Heart right ventricle (tissue), 16 donors: ENCODE results near the gene CYBRD1. TPM values are rescaled to one million over a fixed set of nuclear protein-coding genes. Genes with fewer than 3 reads are reported as not detected.

Experiments used
- ATAC-seq, 8 donors: fragments of 200-7000 bp; cut with Tn5 transposase; one replicate each; pipeline ENCODE4 v1.9.1; 2020; ENCODE audit warnings: mild to moderate bottlenecking in 8 of 8, moderate library complexity in 8 of 8, moderate number of reproducible peaks in 1 of 8
- DNase-seq, 2 donors: peaks; one replicate each; pipeline ENCODE4 v3.0.0-alpha.2; 2020
- H3K27ac ChIP-seq, 10 donors: fragments of 200-600 bp; sonication (generic) in 2 of 10; one replicate each; pipeline versions ENCODE4 v1.5.0 to v1.8.0; 2020 to 2022; ENCODE audit warnings: mild to moderate bottlenecking in 3 of 10
- H3K27me3 ChIP-seq, 7 donors: fragments of 200-600 bp; one replicate each; pipeline ENCODE4 v1.8.0; 2021 to 2022; ENCODE audit warnings: mild to moderate bottlenecking in 2 of 7
- H3K36me3 ChIP-seq, 9 donors: fragments of 200-600 bp; sonication (generic) in 1 of 9; one replicate each; pipeline versions ENCODE4 v1.5.0 to v1.8.0; 2020 to 2022; ENCODE audit warnings: mild to moderate bottlenecking in 2 of 9
- H3K4me1 ChIP-seq, 9 donors: fragments of 200-600 bp; sonication (generic) in 1 of 9; one replicate each; pipeline versions ENCODE4 v1.5.0 to v1.8.0; 2020 to 2022; ENCODE audit warnings: mild to moderate bottlenecking in 4 of 9
- H3K4me3 ChIP-seq, 10 donors: fragments of 200-600 bp; sonication (generic) in 2 of 10; one replicate each; pipeline versions ENCODE4 v1.5.0 to v1.8.0; 2020 to 2022; ENCODE audit warnings: mild to moderate bottlenecking in 7 of 10, moderate library complexity in 2 of 10
- H3K9me3 ChIP-seq, 11 donors: fragments of 200-600 bp in 10 of 11; sonication (generic) in 2 of 11; one replicate each; pipeline versions ENCODE4 v1.5.0 to v1.8.0; 2013 to 2022; ENCODE audit warnings: mild to moderate bottlenecking in 2 of 11, control low read depth in 1 of 11, moderate library complexity in 1 of 11
- WGBS, 2 donors: extraction: QIAGEN DNeasy Blood & Tissue Kit; methylation state at CpG; one replicate each; pipeline ENCODE4 v1.1.7; 2013; ENCODE audit warnings: inconsistent platforms in 1 of 2; 5-methylcytosine and 5-hydroxymethylcytosine counted together
- intact Hi-C, 10 donors: fragments of 100-400 bp; cut with DNase I; formaldehyde crosslinking; loops; one replicate each; pipeline versions ENCODE4 v1.11.1 to v1.14.2; 2022
- polyA plus RNA-seq, 2 donors: library from polyadenylated mRNA; stranded (reverse); fragments of 200-250 nt; gene quantifications; one replicate each; pipeline ENCODE4 v1.2.3, GENCODE V29; 2013
- total RNA-seq, 10 donors: library from RNA; stranded (reverse); fragmentation: NEBNext Ultra II Directional in 3 of 10; extraction: Animal tissue kit (Norgen Biotek cat#: 25700) in 3 of 10; gene quantifications; one replicate each; pipeline versions ENCODE4 v1.2.1 to v1.2.4, GENCODE V29; 2021 to 2023
- TF ChIP-seq, protein P1 (sequence below), 9 donors: fragments of 200-600 bp; sonication (generic) in 2 of 9; IDR thresholded peaks; one replicate each; pipeline versions ENCODE4 v1.5.0 to v1.8.0; 2021 to 2022; ENCODE audit warnings: antibody characterized with exemption in 9 of 9, mild to moderate bottlenecking in 5 of 9, moderate library complexity in 1 of 9
- donor health status: Arrhythmogenic right ventricular cardiomyopathy.
- donor health status: ischemic (EF 13 %, LVEDD 7.1; RV severe dilation, severe dysfunction).
- donor health status: healthy with polysubstance abuse.
- donor health status: DM: no; HTN: yes; CAD: no.
- donor health status: DM: no; HTN: no; CAD: no.
- donor health status: ischemic (EF 25% LVEDD 6.9; RV normal size, moderate dysfunction).
- donor health status: ischemic (EF 25% LVEDD 5.7; RV mildly dilated, moderate dysfunction).
- donor health status: healthy.
- donor health status: DM: yes; HTN: yes; CAD: no.
- donor health status: Ischemic cardiomyopathy.
- donor health status: ischemic (EF 35%, LVEDD 5.7; RV mildly dilated, moderate dysfunction).
- donor health status: nonischemic (EF 11% LVEDD 7.7; RV severe dilation, severe dysfunction).
- donor health status: DM: yes; HTN: yes; CAD: no.
- donor health status: PGD.
- donor health status: ischemic (EF 29% LVEDD 5.4; RV normal size, mild dysfunction).
- donor health status: nonischemic (EF 23%, LVEDD 6.1; RV moderate dilation, normal function).

The CYBRD1 gene
- total and polyA plus RNA-seq, 12 donors, result 26.1 to 67.5 (median 44.5) TPM

DNA sequence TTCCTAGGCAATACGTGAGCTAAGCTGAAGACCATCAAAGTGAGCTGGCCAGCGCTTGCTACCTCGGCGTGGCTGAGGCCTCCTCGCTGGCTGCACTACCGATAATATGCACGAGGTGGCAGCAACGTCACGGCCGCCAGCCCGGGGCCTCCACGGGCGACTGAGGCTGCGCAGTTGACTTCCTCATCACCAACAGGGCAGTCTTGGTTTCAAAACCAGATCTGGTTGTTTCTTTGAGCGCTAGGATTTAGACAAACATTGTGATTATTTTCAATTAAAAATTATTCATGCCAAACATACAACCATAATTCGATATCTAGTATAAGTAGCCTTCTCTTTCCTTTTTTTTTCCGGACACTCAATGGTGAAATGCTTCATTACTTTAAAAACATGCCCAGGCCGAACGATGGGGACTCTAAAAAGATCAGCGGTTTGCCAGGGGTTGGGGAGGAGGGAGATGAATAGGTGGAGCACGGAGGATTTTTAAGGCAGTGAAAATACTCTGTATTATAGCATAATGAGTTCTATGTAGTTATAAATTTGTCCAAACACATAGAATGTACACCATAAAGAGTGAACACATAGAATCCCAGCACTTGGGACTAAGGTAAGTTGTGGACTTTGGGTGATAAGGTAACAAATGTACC lies 52.0 kb downstream of the CYBRD1 start:
- Histone ChIP-seq H3K4me1 (peaks cover 0 to 3% (median 0%) of the 10 kb centered on the region in 9 donors), H3K9me3 (no peaks in the 10 kb centered on the region), H3K36me3 (no peaks in the 10 kb centered on the region), H3K4me3 (peak overlapping the region in 2 of 10 donors; percentile 12 to 16), H3K27me3 (peaks cover 0 to 11% (median 0%) of the 10 kb centered on the region in 7 donors), H3K27ac (no peak overlapping the region)
- peak; percentile 72 to 83 for DNase-seq
- intact Hi-C loops, result loop anchor here in 6 of 10 donors (5.0 to 10.0 kb wide), 4 partner anchors 531 to 891 kb away; partner anchors contain the start of gene DLX2 (in 3 of the 6)
- peak; percentile 92 to 98 (median 96) for ATAC-seq
- 24 to 25% methylated on average over 21 of the region's 21 CpGs for WGBS, 2 donors
- TF ChIP-seq, protein P1, sequence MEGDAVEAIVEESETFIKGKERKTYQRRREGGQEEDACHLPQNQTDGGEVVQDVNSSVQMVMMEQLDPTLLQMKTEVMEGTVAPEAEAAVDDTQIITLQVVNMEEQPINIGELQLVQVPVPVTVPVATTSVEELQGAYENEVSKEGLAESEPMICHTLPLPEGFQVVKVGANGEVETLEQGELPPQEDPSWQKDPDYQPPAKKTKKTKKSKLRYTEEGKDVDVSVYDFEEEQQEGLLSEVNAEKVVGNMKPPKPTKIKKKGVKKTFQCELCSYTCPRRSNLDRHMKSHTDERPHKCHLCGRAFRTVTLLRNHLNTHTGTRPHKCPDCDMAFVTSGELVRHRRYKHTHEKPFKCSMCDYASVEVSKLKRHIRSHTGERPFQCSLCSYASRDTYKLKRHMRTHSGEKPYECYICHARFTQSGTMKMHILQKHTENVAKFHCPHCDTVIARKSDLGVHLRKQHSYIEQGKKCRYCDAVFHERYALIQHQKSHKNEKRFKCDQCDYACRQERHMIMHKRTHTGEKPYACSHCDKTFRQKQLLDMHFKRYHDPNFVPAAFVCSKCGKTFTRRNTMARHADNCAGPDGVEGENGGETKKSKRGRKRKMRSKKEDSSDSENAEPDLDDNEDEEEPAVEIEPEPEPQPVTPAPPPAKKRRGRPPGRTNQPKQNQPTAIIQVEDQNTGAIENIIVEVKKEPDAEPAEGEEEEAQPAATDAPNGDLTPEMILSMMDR (IDR thresholded peaks at IDR 0.05), result peak; percentile 89 to 99 (median 98)

DNA sequence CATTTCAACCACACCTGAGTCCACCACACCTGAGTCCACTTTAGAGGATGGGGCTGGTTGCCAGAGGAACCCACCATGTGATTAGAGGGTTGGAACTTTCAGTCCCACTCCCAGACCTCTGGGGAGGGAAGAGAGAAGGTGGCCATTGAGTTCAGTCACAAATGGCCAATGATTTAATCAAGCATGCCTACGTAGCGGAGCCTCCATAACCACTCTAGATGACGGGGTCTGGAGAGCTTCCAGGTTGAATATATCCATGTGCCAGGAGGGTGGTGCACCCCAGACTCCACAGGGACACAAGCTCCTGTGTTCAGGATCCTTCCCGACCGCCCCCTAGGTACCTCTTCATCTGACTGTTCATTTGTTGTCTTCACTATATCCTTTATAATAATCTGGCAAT lies 53.3 kb downstream of the CYBRD1 start:
- Histone ChIP-seq H3K27me3 (peaks cover 0 to 4% (median 0%) of the 10 kb centered on the region in 7 donors), H3K4me1 (peaks cover 0 to 3% (median 0%) of the 10 kb centered on the region in 9 donors), H3K36me3 (no peaks in the 10 kb centered on the region), H3K4me3 (no peak overlapping the region), H3K27ac (no peak overlapping the region), H3K9me3 (no peaks in the 10 kb centered on the region)
- intact Hi-C loops, result loop anchor here in 5 of 10 donors (10.0 kb wide), 3 partner anchors 529 to 889 kb away; partner anchors contain the start of gene DLX2 (in 3 of the 5)
- no peak for DNase-seq
- TF ChIP-seq, protein P1 (IDR thresholded peaks at IDR 0.05), result no peak
- WGBS, 2 donors, result 68 to 73% methylated on average over 5 of the region's 5 CpGs
- ATAC-seq, result no peak

DNA sequence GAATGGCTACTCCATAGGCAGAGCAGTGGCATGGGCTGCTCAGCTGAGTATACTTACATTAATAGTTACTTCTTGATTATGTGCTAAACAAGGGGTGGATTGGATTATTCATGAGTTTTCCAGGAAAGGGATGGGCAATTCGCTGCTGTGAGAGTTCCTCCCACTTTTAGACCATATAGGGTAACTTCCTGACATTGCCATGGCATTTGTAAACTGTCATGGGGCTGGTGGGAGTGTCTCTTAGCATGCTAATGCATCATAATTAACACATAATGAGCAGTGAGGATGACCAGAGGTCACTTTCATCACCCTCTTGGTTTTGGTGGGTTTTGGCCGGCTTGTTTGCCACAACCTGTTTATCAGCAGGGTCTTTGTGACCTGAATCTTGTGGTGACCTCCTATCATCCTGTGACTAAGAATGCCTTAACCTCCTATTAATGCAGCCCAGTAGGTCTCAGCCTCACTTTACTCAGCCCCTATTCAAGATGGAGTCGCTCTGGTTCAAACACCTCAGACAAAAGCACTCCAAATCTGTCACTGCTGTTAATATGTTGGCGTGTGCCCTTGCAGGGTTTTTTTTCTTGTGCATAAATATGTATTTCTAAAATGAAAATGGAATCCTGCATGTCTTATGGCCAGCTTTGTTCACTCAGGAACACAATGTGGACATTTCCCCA lies 56.0 kb downstream of the CYBRD1 start:
- no peaks in the 10 kb centered on the region for H3K27me3 ChIP-seq
- intact Hi-C loops, result loop anchor here in 5 of 10 donors (10.0 kb wide), 3 partner anchors 527 to 887 kb away; partner anchors contain the start of gene DLX2 (in 3 of the 5)

DNA sequence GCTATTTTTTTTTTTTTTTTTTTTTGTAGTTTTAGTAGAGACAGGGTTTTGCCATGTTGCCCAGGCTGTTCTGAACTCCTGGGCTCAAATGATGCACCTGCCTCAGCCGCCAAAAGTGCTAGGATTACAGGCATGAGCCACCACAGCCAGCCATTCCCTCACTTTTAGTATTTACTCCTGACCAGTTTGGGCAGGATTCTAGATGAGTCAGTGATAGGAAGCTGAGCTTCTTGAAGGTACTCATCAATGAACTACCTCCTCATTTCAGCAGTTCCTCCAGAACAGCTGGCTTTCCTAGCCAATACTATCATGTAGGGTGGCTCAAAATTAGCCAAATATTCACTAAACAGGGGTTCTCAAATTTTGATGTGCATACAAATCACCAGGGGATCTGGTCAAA lies 57.2 kb downstream of the CYBRD1 start:
- intact Hi-C loops, result loop anchor here in 5 of 10 donors (10.0 kb wide), 3 partner anchors 525 to 885 kb away; partner anchors contain the start of gene DLX2 (in 3 of the 5)
- TF ChIP-seq, protein P1 (IDR thresholded peaks at IDR 0.05), result no peak
- no peak for DNase-seq

More for the DNA sequence above, 56.0 kb downstream of the CYBRD1 start:
- no peak overlapping the region for H3K4me3 ChIP-seq
- no peak overlapping the region for H3K27ac ChIP-seq
- no peaks in the 10 kb centered on the region for H3K36me3 ChIP-seq
- no peaks in the 10 kb centered on the region for H3K9me3 ChIP-seq
- TF ChIP-seq, protein P1 (IDR thresholded peaks at IDR 0.05), result no peak
- DNase-seq (no peak), ATAC-seq (no peak)
- H3K4me1 ChIP-seq, result peaks cover 0 to 3% (median 0%) of the 10 kb centered on the region in 9 donors
- WGBS, 2 donors, result 81 to 88% methylated on average over 4 of the region's 4 CpGs

More for the DNA sequence above, 57.2 kb downstream of the CYBRD1 start:
- Histone ChIP-seq H3K27me3 (no peaks in the 10 kb centered on the region), H3K27ac (no peak overlapping the region), H3K36me3 (no peaks in the 10 kb centered on the region), H3K4me1 (no peaks in the 10 kb centered on the region), H3K4me3 (no peak overlapping the region), H3K9me3 (no peaks in the 10 kb centered on the region)
- WGBS, 2 donors, result 85 to 94% methylated on average over 1 of the region's 1 CpG
- no peak for ATAC-seq
